Limb (tissue), 2 donors: ENCODE measurements around the gene EIF2S2.

Experiments
- DNase-seq, 2 donors: peaks; one replicate each; pipeline ENCODE4 v3.0.0-alpha.2; 2016; ENCODE audit errors: extremely low spot score in 2 of 2

Gene EIF2S2

GRCh38 chr20:34122274-34122980 lies 10.4 kb upstream of the EIF2S2 start:
- DNase-seq: no peak

- no peak for DNase-seq
Measured at GRCh38 chr20:34120213-34120612, 8.2 kb upstream of the EIF2S2 start.

DNA sequence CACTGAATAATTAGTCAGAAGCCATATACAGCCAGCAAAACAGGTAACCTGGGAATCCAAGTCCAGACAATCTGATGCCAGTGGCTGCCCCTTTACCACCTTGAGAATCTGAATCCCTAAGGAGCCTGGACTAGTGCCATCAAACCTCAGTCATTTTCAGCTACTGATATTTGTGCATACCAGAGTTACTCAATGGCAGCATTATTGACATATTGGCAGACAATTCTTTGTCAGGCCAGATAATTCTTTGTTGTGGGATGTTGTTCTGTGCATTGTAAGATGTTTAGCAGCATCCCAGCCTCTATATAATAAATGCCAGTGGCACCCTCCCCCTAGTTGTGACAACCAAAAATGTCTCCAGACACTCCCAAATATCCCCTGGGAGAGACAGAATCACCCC lies 3.2 kb upstream of the EIF2S2 start:
- DNase-seq: no peak

- DNase-seq: no peak
Measured at GRCh38 chr20:34114809-34115208, 2.8 kb upstream of the EIF2S2 start.

- DNase-seq: no peak
Measured at GRCh38 chr20:34112600-34113101, 608 bp upstream of the EIF2S2 start.

GRCh38 chr20:34110745-34111641 lies 1.1 kb downstream of the EIF2S2 start:
- DNase-seq: no peak

DNA sequence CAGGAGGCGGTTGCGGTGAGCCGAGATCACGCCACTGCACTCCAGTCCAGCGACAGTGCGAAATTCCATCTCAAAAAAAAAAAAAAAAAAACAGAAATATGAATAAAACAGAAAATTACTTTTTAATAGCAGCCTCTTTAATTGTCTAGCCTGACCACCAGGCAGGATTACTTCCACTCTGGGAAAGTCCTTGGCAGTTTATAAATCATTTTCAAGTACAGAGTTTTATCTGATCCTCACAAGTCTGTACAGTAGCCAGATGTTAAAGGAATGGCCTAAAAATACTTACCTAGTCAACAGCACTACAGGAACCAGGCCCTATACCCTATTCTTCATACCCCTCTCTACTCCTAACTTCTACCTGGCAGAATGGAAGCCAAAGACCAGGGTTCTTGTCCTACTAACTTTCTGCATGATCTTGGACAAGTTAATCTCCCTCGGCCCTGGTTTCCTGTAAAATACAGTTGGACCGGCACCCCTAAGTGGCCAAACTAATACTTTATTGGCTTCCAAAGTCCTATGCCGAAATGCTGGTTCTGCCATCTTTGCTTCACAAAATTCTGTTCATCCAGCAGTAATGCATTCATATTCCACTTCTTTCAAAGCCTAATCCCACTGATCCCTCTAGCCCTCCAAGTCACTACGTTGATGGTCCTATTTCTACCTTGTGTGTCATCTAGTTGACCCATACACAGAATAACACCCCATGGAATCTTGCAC lies 1.9 kb downstream of the EIF2S2 start:
- DNase-seq: no peak

DNA sequence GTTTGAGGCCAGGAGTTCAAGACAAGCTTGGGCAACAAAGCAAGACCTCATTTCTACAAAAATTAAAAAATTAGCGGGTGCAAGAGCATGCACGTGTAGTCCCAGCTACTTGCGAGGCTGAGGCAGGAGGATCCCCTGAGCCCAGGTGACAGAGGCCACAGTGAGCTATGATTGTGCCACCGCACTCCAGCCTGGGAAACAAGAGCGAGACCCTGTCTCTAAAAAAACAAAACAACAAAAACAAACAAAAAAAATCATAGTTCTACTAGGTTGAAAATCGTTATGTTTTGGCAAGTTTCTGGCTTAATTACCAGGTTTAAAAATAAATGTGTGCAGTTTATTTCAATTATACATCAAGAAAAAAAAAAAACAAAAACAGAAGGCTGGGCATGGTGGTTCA lies 2.6 kb downstream of the EIF2S2 start:
- no peak for DNase-seq

DNA sequence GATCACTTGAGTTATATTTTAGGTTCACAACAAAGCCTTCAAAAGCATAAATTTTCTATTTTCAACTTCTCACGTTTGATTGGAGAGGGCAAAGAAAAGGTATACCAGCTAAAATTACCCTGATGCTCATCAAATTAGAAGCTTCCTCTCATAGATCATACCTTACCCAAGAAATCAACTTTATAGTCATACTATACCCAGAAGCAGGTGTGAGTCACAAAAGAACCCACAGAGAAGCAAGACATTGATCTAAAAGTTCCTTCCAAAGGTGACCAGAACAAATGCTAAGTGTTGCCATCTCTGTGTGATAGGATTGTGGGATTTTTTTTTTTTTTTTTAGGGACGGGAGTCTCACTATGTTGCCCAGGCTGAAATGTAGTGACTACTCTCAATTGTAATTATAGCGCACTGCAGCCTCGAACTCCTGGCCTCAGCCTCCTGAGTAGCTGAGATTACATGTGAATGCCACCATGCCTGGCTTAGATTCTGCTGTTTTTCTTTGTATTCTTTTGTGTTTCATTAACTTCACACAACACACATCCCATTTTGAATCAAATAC lies 3.3 kb downstream of the EIF2S2 start:
- DNase-seq: no peak

DNA sequence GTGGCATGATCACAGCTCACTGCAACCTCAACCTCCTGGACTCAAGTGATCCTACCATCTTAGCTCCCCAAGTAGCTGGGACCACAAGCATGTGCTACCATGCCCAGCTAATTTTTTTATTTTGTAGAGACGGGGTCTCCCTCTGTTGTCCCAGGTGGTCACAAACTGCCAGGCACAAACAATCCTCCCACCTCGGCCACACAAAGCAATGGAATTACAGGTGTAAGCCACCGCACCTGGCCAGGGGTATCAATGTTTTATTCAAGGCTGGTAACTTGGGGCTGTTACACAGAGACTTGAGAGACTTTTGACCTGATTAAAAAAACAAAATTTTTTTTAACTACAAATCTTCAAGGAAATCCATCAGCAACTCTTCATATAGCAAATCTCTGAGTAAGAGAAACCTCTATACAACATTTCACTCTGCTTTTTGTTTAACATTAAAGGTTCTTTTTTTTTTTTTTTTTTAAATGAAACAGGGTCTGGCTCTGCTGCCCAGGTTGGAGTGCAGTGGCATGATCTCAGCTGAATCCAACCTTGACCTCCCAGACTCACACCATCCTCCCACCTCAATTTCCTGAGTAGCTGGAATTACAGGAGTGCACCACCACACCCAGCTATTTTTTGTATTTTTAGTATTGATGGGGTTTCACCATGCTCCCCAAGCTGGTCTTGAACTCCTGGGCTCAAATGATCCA lies 5.9 kb downstream of the EIF2S2 start:
- no peak for DNase-seq

DNA sequence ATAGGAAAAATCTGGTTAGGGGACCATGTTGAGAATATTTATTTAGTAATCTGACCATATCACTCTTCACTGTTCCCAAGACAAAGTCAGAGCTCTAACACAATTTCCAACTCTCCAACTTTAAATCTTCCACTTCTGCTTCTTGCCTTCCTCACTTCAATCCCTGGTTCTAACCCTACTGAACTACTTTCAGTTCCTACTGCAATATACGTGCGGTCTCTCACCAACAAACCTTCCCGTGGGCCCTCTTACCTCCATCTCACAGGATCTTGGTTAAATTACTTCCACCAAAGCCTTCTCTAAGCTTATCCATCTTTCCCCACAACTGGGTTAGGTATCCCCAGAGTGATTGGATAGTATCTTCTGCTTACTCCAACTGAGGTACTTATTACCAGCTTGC lies 8.0 kb downstream of the EIF2S2 start:
- no peak for DNase-seq

- no peak for DNase-seq
Measured at GRCh38 chr20:34102342-34102741, 9.7 kb downstream of the EIF2S2 start.

- DNase-seq: no peak
Measured at GRCh38 chr20:34100576-34100975, 11.5 kb downstream of the EIF2S2 start.

GRCh38 chr20:34099675-34100074 lies 12.4 kb downstream of the EIF2S2 start:
- DNase-seq: no peak

GRCh38 chr20:34098570-34098969 lies 13.5 kb downstream of the EIF2S2 start:
- no peak for DNase-seq

DNA sequence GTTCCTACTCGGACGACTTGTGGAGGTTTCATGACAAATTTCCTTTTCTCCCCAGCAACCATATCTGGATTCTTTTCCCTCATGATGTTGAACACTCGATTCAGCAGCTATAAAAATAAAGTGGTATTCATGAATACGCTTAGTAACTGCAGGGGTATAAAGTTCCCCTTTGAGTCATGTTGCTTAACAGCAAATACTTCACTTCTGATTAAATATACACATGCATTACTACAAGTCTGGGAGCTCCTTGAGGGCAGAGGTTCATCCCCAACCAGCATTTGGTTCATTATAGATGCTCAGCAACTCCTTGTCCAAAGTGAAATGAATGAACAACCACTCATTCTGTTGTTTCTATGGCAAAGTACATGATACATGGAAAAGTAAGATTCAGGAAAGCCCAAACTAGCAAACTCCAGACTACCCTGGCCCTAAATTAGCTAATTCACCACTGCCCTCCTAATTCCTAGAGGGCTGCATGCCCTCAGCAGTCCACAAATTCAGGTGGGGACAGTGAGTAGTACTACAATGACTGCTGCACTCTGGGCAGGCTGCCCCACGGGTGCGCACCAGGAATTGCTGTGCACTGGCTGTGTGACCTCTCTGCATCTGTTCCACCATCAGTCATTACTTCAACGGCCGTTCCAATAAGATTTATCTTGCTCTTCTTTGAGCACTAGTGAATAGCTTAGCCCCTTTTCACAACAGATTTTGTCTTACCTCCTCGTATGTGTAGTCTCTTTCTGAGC lies 15.2 kb downstream of the EIF2S2 start:
- no peak for DNase-seq

GRCh38 chr20:34095825-34096224 lies 16.2 kb downstream of the EIF2S2 start:
- no peak for DNase-seq

DNA sequence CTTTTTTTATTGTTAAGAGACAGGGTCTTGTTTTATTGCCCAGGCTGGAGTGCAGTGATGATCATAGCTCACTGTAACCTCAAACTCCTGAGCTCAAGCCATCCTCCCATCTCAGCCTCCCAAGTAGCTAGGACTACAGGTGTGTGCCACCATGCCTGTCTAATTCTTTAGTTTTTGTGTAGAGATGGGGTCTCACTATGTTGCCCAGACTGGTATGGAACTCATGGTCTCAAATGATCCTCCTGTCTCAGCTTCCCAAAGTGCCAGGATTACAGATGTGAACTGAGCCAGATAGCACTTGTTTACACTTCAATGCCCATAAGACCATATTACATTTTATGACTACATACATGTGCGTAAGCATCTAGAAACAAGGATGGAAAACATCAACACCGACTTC lies 18.1 kb downstream of the EIF2S2 start:
- DNase-seq: no peak

DNA sequence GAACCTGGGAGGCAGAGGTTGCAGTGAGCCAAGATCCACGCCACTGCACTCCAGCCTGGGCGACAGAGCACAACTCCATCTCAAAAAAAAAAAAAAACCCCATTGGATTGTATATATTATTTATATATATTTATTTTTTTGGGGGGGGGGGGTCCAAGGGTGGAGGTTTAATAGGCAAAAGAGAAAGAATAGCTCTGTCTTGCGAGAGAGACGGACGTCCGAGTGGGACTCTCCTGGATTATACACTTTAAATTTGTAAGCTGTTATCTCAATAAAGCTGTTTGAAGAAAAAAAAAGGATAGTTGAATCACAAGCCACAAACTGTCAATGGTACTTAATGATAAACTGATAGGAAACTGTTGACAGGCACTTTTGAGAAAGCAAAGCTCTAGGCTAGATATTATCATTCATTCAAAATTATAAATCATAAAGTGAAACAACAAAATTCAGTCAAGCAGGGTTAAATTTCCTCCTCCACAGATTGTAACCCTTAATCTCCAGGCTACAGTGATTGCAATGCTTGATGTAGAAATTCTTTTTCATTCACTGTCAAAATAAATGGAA lies 20.3 kb downstream of the EIF2S2 start:
- no peak for DNase-seq

DNA sequence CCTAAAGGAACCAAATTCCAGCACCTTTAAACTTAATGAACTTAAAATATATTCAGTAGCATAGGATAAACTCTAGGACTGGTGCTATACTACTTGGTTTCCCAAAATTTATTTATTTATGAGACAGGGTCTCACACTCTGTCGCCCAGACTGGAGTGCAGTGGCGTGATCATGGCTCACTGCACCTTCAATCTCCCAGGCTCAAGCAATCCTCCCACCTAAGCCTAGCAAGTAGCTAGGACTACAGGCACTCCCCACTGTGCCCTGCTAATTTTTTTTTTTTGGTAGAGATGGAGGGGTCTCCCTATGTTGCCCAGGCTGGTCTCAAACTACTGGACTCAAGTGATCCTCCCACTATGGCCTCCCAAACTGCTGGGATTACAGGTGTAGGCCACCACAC lies 21.4 kb downstream of the EIF2S2 start:
- DNase-seq: no peak
